Activated naive CD8-positive, alpha-beta T cell treated with anti-CD3 and anti-CD28 coated beads, Interleukin-2, amount 50 U/mL, for 24 hours (primary cell): Measurements from ENCODE around the gene BCAS4.

Source experiments
- ATAC-seq: fragments of 150-1000 bp; cut with Tn5 transposase; one replicate; pipeline ENCODE4 v1.10.0; 2021
- DNase-seq: peaks from one replicate; pipeline ENCODE4 v3.0.0; 2021
- H3K27ac Mint-ChIP-seq: one replicate; pipeline ENCODE4 v1.8.0; 2021; ENCODE audit warnings: mild to moderate bottlenecking, mixed read lengths
- H3K27me3 Mint-ChIP-seq: one replicate; pipeline ENCODE4 v1.8.0; 2021; ENCODE audit warnings: mixed read lengths
- H3K36me3 Mint-ChIP-seq: one replicate; pipeline ENCODE4 v1.8.0; 2021; ENCODE audit warnings: low read depth, mixed read lengths
- H3K4me1 Mint-ChIP-seq: one replicate; pipeline ENCODE4 v1.8.0; 2021; ENCODE audit warnings: mixed read lengths
- H3K4me3 Mint-ChIP-seq: one replicate; pipeline ENCODE4 v1.8.0; 2021; ENCODE audit warnings: mild to moderate bottlenecking, moderate library complexity, mixed read lengths
- H3K9me3 Mint-ChIP-seq: one replicate; pipeline ENCODE4 v1.8.0; 2021; ENCODE audit warnings: mixed read lengths

Gene BCAS4

GRCh38 chr20:50842821-50843220 is 48.0 kb downstream of the BCAS4 start:
- ATAC-seq (no peak), DNase-seq (no peak)
- no peak overlapping the region for H3K27ac Mint-ChIP-seq
- H3K4me3 Mint-ChIP-seq = no peak overlapping the region
- no peaks in the 10 kb centered on the region for H3K27me3 Mint-ChIP-seq
- H3K36me3 Mint-ChIP-seq = peaks cover 8% of the 10 kb centered on the region
- no peaks in the 10 kb centered on the region for H3K9me3 Mint-ChIP-seq
- peaks cover 16% of the 10 kb centered on the region for H3K4me1 Mint-ChIP-seq

- Mint-ChIP-seq H3K27ac (peak overlapping the region; percentile 64), H3K27me3 (no peaks in the 10 kb centered on the region), H3K9me3 (no peaks in the 10 kb centered on the region), H3K36me3 (peaks cover 5% of the 10 kb centered on the region), H3K4me1 (peaks cover 14% of the 10 kb centered on the region), H3K4me3 (no peak overlapping the region)
- ATAC-seq = no peak
- no peak for DNase-seq
Observed at GRCh38 chr20:50843331-50844276, 48.7 kb downstream of the BCAS4 start.

- peak overlapping the region; percentile 64 for H3K27ac Mint-ChIP-seq
- DNase-seq (peak; percentile 65), ATAC-seq (peak; percentile 100)
- H3K27me3 Mint-ChIP-seq = no peaks in the 10 kb centered on the region
- H3K36me3 Mint-ChIP-seq = peaks cover 5% of the 10 kb centered on the region
- H3K9me3 Mint-ChIP-seq = no peaks in the 10 kb centered on the region
- no peak overlapping the region for H3K4me3 Mint-ChIP-seq
- peaks cover 14% of the 10 kb centered on the region for H3K4me1 Mint-ChIP-seq
Observed at GRCh38 chr20:50844430-50845100, 49.7 kb downstream of the BCAS4 start.

GRCh38 chr20:50845566-50846215 is 50.8 kb downstream of the BCAS4 start:
- H3K4me1 Mint-ChIP-seq = peaks cover 18% of the 10 kb centered on the region
- H3K27me3 Mint-ChIP-seq = no peaks in the 10 kb centered on the region
- no peaks in the 10 kb centered on the region for H3K9me3 Mint-ChIP-seq
- H3K27ac Mint-ChIP-seq = no peak overlapping the region
- H3K36me3 Mint-ChIP-seq = peaks cover 5% of the 10 kb centered on the region
- ATAC-seq (no peak), DNase-seq (no peak)
- no peak overlapping the region for H3K4me3 Mint-ChIP-seq

GRCh38 chr20:50848341-50848808 is 53.5 kb downstream of the BCAS4 start:
- Mint-ChIP-seq H3K27me3 (no peaks in the 10 kb centered on the region), H3K4me1 (peaks cover 24% of the 10 kb centered on the region)

GRCh38 chr20:50848846-50849673 is 54.2 kb downstream of the BCAS4 start:
- Mint-ChIP-seq H3K9me3 (no peaks in the 10 kb centered on the region), H3K36me3 (no peaks in the 10 kb centered on the region), H3K4me3 (no peak overlapping the region), H3K4me1 (peaks cover 24% of the 10 kb centered on the region), H3K27me3 (no peaks in the 10 kb centered on the region), H3K27ac (no peak overlapping the region)
- DNase-seq = no peak
- no peak for ATAC-seq

More at GRCh38 chr20:50848341-50848808, 53.5 kb downstream of the BCAS4 start:
- ATAC-seq (no peak), DNase-seq (no peak)
- H3K36me3 Mint-ChIP-seq = no peaks in the 10 kb centered on the region
- no peaks in the 10 kb centered on the region for H3K9me3 Mint-ChIP-seq
- peak overlapping the region; percentile 13 for H3K27ac Mint-ChIP-seq
- H3K4me3 Mint-ChIP-seq = no peak overlapping the region

GRCh38 chr20:50850721-50851286 is 55.9 kb downstream of the BCAS4 start:
- H3K27me3 Mint-ChIP-seq = no peaks in the 10 kb centered on the region
- H3K9me3 Mint-ChIP-seq = no peaks in the 10 kb centered on the region
- peaks cover 12% of the 10 kb centered on the region for H3K4me1 Mint-ChIP-seq
- H3K4me3 Mint-ChIP-seq = no peak overlapping the region
- ATAC-seq = no peak
- no peak for DNase-seq
- H3K36me3 Mint-ChIP-seq = no peaks in the 10 kb centered on the region
- H3K27ac Mint-ChIP-seq = no peak overlapping the region

GRCh38 chr20:50852085-50852484 is 57.2 kb downstream of the BCAS4 start:
- H3K4me3 Mint-ChIP-seq = no peak overlapping the region
- H3K27me3 Mint-ChIP-seq = no peaks in the 10 kb centered on the region
- H3K36me3 Mint-ChIP-seq = no peaks in the 10 kb centered on the region
- ATAC-seq (no peak), DNase-seq (no peak)
- peaks cover 12% of the 10 kb centered on the region for H3K4me1 Mint-ChIP-seq
- no peaks in the 10 kb centered on the region for H3K9me3 Mint-ChIP-seq
- H3K27ac Mint-ChIP-seq = no peak overlapping the region

- Mint-ChIP-seq H3K27me3 (no peaks in the 10 kb centered on the region), H3K9me3 (no peaks in the 10 kb centered on the region), H3K4me3 (no peak overlapping the region), H3K36me3 (no peaks in the 10 kb centered on the region), H3K27ac (no peak overlapping the region), H3K4me1 (peaks cover 10% of the 10 kb centered on the region)
- no peak for ATAC-seq
- DNase-seq = no peak
Observed at GRCh38 chr20:50854506-50855249, 59.8 kb downstream of the BCAS4 start.

GRCh38 chr20:50855498-50856474 is 60.9 kb downstream of the BCAS4 start:
- no peaks in the 10 kb centered on the region for H3K9me3 Mint-ChIP-seq
- H3K36me3 Mint-ChIP-seq = no peaks in the 10 kb centered on the region

GRCh38 chr20:50856475-50857041 is 61.7 kb downstream of the BCAS4 start:
- no peaks in the 10 kb centered on the region for H3K9me3 Mint-ChIP-seq
- DNase-seq (no peak), ATAC-seq (no peak)
- no peak overlapping the region for H3K27ac Mint-ChIP-seq
- no peaks in the 10 kb centered on the region for H3K36me3 Mint-ChIP-seq
- no peak overlapping the region for H3K4me3 Mint-ChIP-seq
- H3K4me1 Mint-ChIP-seq = peaks cover 5% of the 10 kb centered on the region
- no peaks in the 10 kb centered on the region for H3K27me3 Mint-ChIP-seq

More at GRCh38 chr20:50855498-50856474, 60.9 kb downstream of the BCAS4 start:
- DNase-seq (no peak), ATAC-seq (no peak)
- Mint-ChIP-seq H3K4me1 (peaks cover 6% of the 10 kb centered on the region), H3K27ac (no peak overlapping the region), H3K27me3 (no peaks in the 10 kb centered on the region), H3K4me3 (no peak overlapping the region)

GRCh38 chr20:50857348-50857747 is 62.5 kb downstream of the BCAS4 start:
- Mint-ChIP-seq H3K4me3 (no peak overlapping the region), H3K36me3 (no peaks in the 10 kb centered on the region), H3K9me3 (no peaks in the 10 kb centered on the region), H3K4me1 (no peaks in the 10 kb centered on the region), H3K27ac (no peak overlapping the region), H3K27me3 (no peaks in the 10 kb centered on the region)
- no peak for DNase-seq
- ATAC-seq = no peak
